Ramos (cell line): ENCODE data around the gene HS3ST3B1.

Experiments
- in situ Hi-C: fragments of 300-500 bp; cut with MboI; formaldehyde crosslinking; loops from one replicate; pipeline ENCODE4 v1.14.3; 2022; ENCODE audit warnings: low sequenced_read_pairs; ENCODE audit not compliant: unreplicated experiment

Gene HS3ST3B1

GRCh38 chr17:14340857-14341754, 40.2 kb downstream of the HS3ST3B1 start:
- in situ Hi-C loops, result no loop called here

- in situ Hi-C loops, result no loop called here
Measured at GRCh38 chr17:14341866-14342265, 41.0 kb downstream of the HS3ST3B1 start.

GRCh38 chr17:14346801-14347200, 45.9 kb downstream of the HS3ST3B1 start:
- in situ Hi-C loops, result no loop called here

GRCh38 chr17:14351493-14351892, 50.6 kb downstream of the HS3ST3B1 start:
- in situ Hi-C loops, result no loop called here

- in situ Hi-C loops, result no loop called here
Measured at GRCh38 chr17:14352136-14352535, 51.3 kb downstream of the HS3ST3B1 start.

GRCh38 chr17:14353861-14354474, 53.1 kb downstream of the HS3ST3B1 start:
- in situ Hi-C loops, result no loop called here

- in situ Hi-C loops, result no loop called here
Measured at GRCh38 chr17:14354807-14355206, 53.9 kb downstream of the HS3ST3B1 start.

GRCh38 chr17:14355556-14355955, 54.7 kb downstream of the HS3ST3B1 start:
- in situ Hi-C loops, result no loop called here

- in situ Hi-C loops, result no loop called here
Measured at GRCh38 chr17:14359163-14360020, 58.5 kb downstream of the HS3ST3B1 start.

- in situ Hi-C loops, result no loop called here
Measured at GRCh38 chr17:14360856-14361255, 60.0 kb downstream of the HS3ST3B1 start.

- in situ Hi-C loops, result no loop called here
Measured at GRCh38 chr17:14361470-14361869, 60.6 kb downstream of the HS3ST3B1 start.

- in situ Hi-C loops, result no loop called here
Measured at GRCh38 chr17:14361945-14362508, 61.1 kb downstream of the HS3ST3B1 start.

GRCh38 chr17:14366199-14366598, 65.3 kb downstream of the HS3ST3B1 start:
- in situ Hi-C loops, result no loop called here

GRCh38 chr17:14372461-14372860, 71.6 kb downstream of the HS3ST3B1 start:
- in situ Hi-C loops, result no loop called here

GRCh38 chr17:14372905-14373613, 72.2 kb downstream of the HS3ST3B1 start:
- in situ Hi-C loops, result no loop called here

- in situ Hi-C loops, result no loop called here
Measured at GRCh38 chr17:14373614-14374259, 72.9 kb downstream of the HS3ST3B1 start.

GRCh38 chr17:14374268-14374667, 73.4 kb downstream of the HS3ST3B1 start:
- in situ Hi-C loops, result no loop called here

GRCh38 chr17:14376666-14377065, 75.8 kb downstream of the HS3ST3B1 start:
- in situ Hi-C loops, result no loop called here

- in situ Hi-C loops, result no loop called here
Measured at GRCh38 chr17:14381606-14382005, 80.7 kb downstream of the HS3ST3B1 start.
